ENCODE results near the gene ITPRIP.

DNA sequence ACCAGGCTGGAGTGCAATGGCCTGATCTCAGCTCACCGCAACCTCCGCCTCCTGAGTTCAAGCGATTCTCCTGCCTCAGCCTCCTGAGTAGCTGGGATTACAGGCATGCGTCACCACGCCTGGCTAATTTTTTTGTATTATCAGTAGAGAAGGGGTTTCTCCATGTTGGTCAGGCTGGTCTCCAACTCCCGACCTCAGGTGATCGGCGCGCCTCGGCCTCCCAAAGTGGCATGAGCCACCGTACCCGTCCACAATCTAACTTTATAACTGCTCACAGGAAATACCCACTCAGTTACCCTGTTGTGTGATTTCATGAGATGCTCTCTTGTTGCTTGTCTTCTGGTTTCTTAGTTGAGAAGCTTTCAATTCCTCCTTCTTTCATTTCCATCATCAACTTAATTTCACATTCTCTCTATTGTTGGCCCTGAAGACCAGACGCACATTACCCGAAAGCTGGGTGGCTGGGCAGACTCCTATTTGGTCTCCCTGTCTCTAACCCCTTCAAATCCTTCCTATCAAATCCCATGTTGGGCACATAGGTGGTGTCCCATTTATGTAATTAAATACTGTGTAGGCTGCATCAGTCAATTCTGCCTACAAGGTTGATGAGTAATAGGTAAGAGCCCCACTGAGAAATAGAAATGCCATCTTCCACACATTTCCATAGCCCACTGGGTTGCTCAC is 70.4 kb downstream of the ITPRIP start:
- TF ChIP-seq, protein P1, sequence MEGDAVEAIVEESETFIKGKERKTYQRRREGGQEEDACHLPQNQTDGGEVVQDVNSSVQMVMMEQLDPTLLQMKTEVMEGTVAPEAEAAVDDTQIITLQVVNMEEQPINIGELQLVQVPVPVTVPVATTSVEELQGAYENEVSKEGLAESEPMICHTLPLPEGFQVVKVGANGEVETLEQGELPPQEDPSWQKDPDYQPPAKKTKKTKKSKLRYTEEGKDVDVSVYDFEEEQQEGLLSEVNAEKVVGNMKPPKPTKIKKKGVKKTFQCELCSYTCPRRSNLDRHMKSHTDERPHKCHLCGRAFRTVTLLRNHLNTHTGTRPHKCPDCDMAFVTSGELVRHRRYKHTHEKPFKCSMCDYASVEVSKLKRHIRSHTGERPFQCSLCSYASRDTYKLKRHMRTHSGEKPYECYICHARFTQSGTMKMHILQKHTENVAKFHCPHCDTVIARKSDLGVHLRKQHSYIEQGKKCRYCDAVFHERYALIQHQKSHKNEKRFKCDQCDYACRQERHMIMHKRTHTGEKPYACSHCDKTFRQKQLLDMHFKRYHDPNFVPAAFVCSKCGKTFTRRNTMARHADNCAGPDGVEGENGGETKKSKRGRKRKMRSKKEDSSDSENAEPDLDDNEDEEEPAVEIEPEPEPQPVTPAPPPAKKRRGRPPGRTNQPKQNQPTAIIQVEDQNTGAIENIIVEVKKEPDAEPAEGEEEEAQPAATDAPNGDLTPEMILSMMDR (IDR thresholded peaks at IDR 0.05) = no peak
- no peak for TF ChIP-seq POLR2A (IDR thresholded peaks at IDR 0.05)
